K562 (cell line): ENCODE results near the gene CMA1. TPM values are rescaled to one million over a fixed set of nuclear protein-coding genes. Genes with fewer than 3 reads are reported as not detected.

ENCODE experiments used
- ATAC-seq: fragments of 200-7000 bp; cut with Tn5 transposase; 3 replicates; pipeline ENCODE4 v1.9.1; 2020; ENCODE audit warnings: moderate library complexity
- BruUV-seq: library from RNA; stranded (reverse); fragments of 400-500 nt; replicated peaks from 2 replicates; lab custom pipeline; 2021; lab: Mats Ljungman, UMichigan
- CTCF ChIA-PET: fragments of 300-600 bp; formaldehyde crosslinking; extraction: SDS; loops from one replicate; lab custom pipeline; 2021; ENCODE audit warnings: low intra/inter-chr PET ratio; lab: Yijun Ruan, JAX
- POLR2A ChIA-PET: fragments of 300-600, 350-650 bp; sonication (Branson Sonifier 250); formaldehyde crosslinking; extraction: SDS; loops from one replicate; lab custom pipeline; 2021; ENCODE audit warnings: antibody characterized with exemption, inconsistent platforms; lab: Yijun Ruan, JAX
- DNase-seq, 4 experiments: peaks; one replicate each; pipeline versions ENCODE4 v3.0.0 to v3.0.0-alpha.2; 2011 to 2018; ENCODE audit warnings: low spot score in 3 of 4, mixed read lengths in 3 of 4; ENCODE audit errors: extremely low read depth in 1 of 4
- FAIRE-seq: peaks from 2 replicates; lab custom pipeline; 2011; peaks lifted over from hg19 to GRCh38; lab: Jason Lieb, UNC
- H2AFZ ChIP-seq: 2 replicates; pipeline ENCODE4 v1.6.0; 2011; ENCODE audit warnings: low read depth, low read length, control low read depth, inconsistent platforms
- H3K27ac ChIP-seq: fragments of 200-600 bp; 3 replicates; pipeline ENCODE4 v1.8.0; 2011; ENCODE audit warnings: low read depth, mild to moderate bottlenecking, control low read depth, inconsistent platforms, low read length, moderate library complexity, mixed read lengths; ENCODE audit errors: extremely low read depth
- H3K27me3 ChIP-seq, 2 experiments: fragments of 300-600 bp in 1 of 2; 2 replicates in 1 of 2; 3 replicates in 1 of 2; pipeline versions ENCODE4 v1.6.0 to v1.8.0; 2011; ENCODE audit warnings: inconsistent platforms in 2 of 2, low read length in 2 of 2, mild to moderate bottlenecking in 1 of 2, mixed read lengths in 1 of 2, moderate library complexity in 1 of 2; ENCODE audit not compliant: control insufficient read depth in 2 of 2, insufficient read depth in 2 of 2
- H3K36me3 ChIP-seq: fragments of 300-600 bp; 3 replicates; pipeline ENCODE4 v1.8.0; 2011; ENCODE audit warnings: mild to moderate bottlenecking, low read length, inconsistent platforms; ENCODE audit not compliant: control insufficient read depth, insufficient read depth
- H3K4me1 ChIP-seq, 2 experiments: fragments of 200-600 bp in 1 of 2; replicated peaks in 1 of 2; 2 replicates in 1 of 2; 3 replicates in 1 of 2; pipeline versions ENCODE4 v1.5.1 to v1.8.0; 2011; ENCODE audit warnings: inconsistent platforms in 2 of 2, low read length in 2 of 2, mild to moderate bottlenecking in 1 of 2, mixed read lengths in 1 of 2, moderate library complexity in 1 of 2; ENCODE audit not compliant: control insufficient read depth in 2 of 2, insufficient read depth in 2 of 2
- H3K4me2 ChIP-seq: 2 replicates; pipeline ENCODE4 v1.6.1; 2011; ENCODE audit warnings: low read length, control low read depth, inconsistent platforms, mixed read lengths; ENCODE audit not compliant: insufficient read depth
- H3K4me3 ChIP-seq: fragments of 200-600 bp; sonication (generic), shearing (Covaris generic); 2 replicates; pipeline ENCODE4 v1.5.1; 2016; ENCODE audit warnings: control low read depth, inconsistent platforms
- H3K79me2 ChIP-seq: fragments of 200-600 bp; 3 replicates; pipeline ENCODE4 v1.8.0; 2011; ENCODE audit warnings: low read length, inconsistent platforms; ENCODE audit not compliant: control insufficient read depth, insufficient read depth
- H3K9ac ChIP-seq, 2 experiments: 2 replicates each; pipeline versions ENCODE4 v1.6.0 to v1.6.1; 2011; ENCODE audit warnings: low read depth in 2 of 2, low read length in 2 of 2, control low read depth in 1 of 2, inconsistent platforms in 1 of 2, mild to moderate bottlenecking in 1 of 2, mixed read lengths in 1 of 2; ENCODE audit not compliant: insufficient read depth in 1 of 2
- H3K9me1 ChIP-seq: one replicate; pipeline ENCODE4 v1.6.0; 2011; ENCODE audit warnings: inconsistent platforms, mild to moderate bottlenecking, low read length, moderate library complexity; ENCODE audit not compliant: control insufficient read depth, insufficient read depth
- H3K9me3 ChIP-seq: replicated peaks from 2 replicates; pipeline ENCODE4 v1.5.1; 2011; ENCODE audit warnings: low read depth, low read length, inconsistent platforms; ENCODE audit not compliant: control insufficient read depth, insufficient read depth
- H4K20me1 ChIP-seq: replicated peaks from 2 replicates; pipeline ENCODE4 v1.6.1; 2011; ENCODE audit warnings: low read length, inconsistent platforms, mixed read lengths; ENCODE audit not compliant: control insufficient read depth, insufficient read depth
- C11orf30 ChIP-seq: fragments of 450-650 bp; IDR thresholded peaks from 2 replicates; pipeline ENCODE4 v1.6.1; 2016; ENCODE audit warnings: low read depth, mild to moderate bottlenecking
- CHD2 ChIP-seq: IDR thresholded peaks from 2 replicates; pipeline ENCODE4 v1.6.1; 2011; ENCODE audit warnings: low read depth, low read length
- ELF1 ChIP-seq: fragments of 200-800 bp; sonication (Bioruptor generic); IDR thresholded peaks from 2 replicates; pipeline ENCODE4 v1.6.1; 2016; ENCODE audit warnings: missing genetic modification characterization, missing compliant biosample characterization
- HNRNPUL1 ChIP-seq: fragments of 200-400 bp; formaldehyde crosslinking; IDR thresholded peaks from 2 replicates; pipeline ENCODE4 v1.6.1; 2017; ENCODE audit warnings: low read length
- JUND ChIP-seq, 2 experiments: IDR thresholded peaks; 2 replicates in 1 of 2; 3 replicates in 1 of 2; pipeline ENCODE4 v1.6.1; 2011; ENCODE audit warnings: borderline replicate concordance in 2 of 2, low read depth in 2 of 2, low read length in 2 of 2, improper control_type of control experiment in 1 of 2, missing biosample characterization in 1 of 2, missing genetic modification characterization in 1 of 2, missing genetic modification reagents in 1 of 2
- MEF2A ChIP-seq: IDR thresholded peaks from 2 replicates; pipeline ENCODE4 v1.6.1; 2011; ENCODE audit warnings: low read depth, mild to moderate bottlenecking, low read length, moderate library complexity; ENCODE audit not compliant: control insufficient read depth
- MYC ChIP-seq, 2 experiments: fragments of 250-450 bp in 1 of 2; sonication (Bioruptor Pico) in 1 of 2; IDR thresholded peaks; 2 replicates each; pipeline versions ENCODE4 v1.5.1 to v1.6.1; 2012 to 2021; ENCODE audit warnings: low read depth in 2 of 2, borderline replicate concordance in 1 of 2, improper control_type of control experiment in 1 of 2, low read length in 1 of 2, mild to moderate bottlenecking in 1 of 2, moderate library complexity in 1 of 2
- RBM34 ChIP-seq: fragments of 200-400 bp; formaldehyde crosslinking; IDR thresholded peaks from 2 replicates; pipeline ENCODE4 v1.6.1; 2018; ENCODE audit warnings: low read length, borderline replicate concordance; ENCODE audit not compliant: insufficient read depth
- RUNX1 ChIP-seq: sonication (generic); IDR thresholded peaks from 2 replicates; pipeline ENCODE4 v1.6.1; 2016; ENCODE audit warnings: antibody characterized with exemption, low read depth
- SMARCB1 ChIP-seq: IDR thresholded peaks from 2 replicates; pipeline ENCODE4 v1.6.1; 2011; ENCODE audit warnings: improper control_type of control experiment, low read depth; ENCODE audit not compliant: insufficient read length
- ZNF561 ChIP-seq: fragments of 450-650 bp; formaldehyde crosslinking; conservative IDR thresholded peaks from 2 replicates; pipeline ENCODE4 v1.4.0; 2020; ENCODE audit warnings: mild to moderate bottlenecking, moderate library complexity
- ZNF830 ChIP-seq: fragments of 250-450 bp; sonication (Bioruptor Pico); IDR thresholded peaks from 2 replicates; pipeline ENCODE4 v1.5.0; 2021; ENCODE audit warnings: mild to moderate bottlenecking
- WGBS: fragments of 100-300 bp; shearing (Covaris generic); methylation state at CpG from one replicate; pipeline ENCODE4 v1.1.6; 2016; ENCODE audit warnings: low coverage, mixed read lengths; ENCODE audit not compliant: insufficient coverage; ENCODE audit errors: missing lambda C conversion rate; 5-methylcytosine and 5-hydroxymethylcytosine counted together
- in situ Hi-C: fragments of 300-500 bp; cut with MboI; formaldehyde crosslinking; loops from 4 replicates; pipeline ENCODE4 v1.15.0; 2018; ENCODE audit warnings: inconsistent platforms, mixed read lengths
- intact Hi-C: fragments of 100-400 bp; cut with micrococcal nuclease; formaldehyde crosslinking; loops from 2 replicates; pipeline ENCODE4 v1.14.2; 2022
- polyA plus RNA-seq, 8 experiments: library from polyadenylated mRNA; depleted of rRNA in 4 of 8; stranded (reverse) in 5 of 8; unstranded in 3 of 8; fragments of >200 nt; fragmentation: Nextera tagmentation in 2 of 8; fragmentation: Illumina TruSeq in 1 of 8; extraction: Ambion mirVana in 2 of 8; extraction: Trizol in 1 of 8; gene quantifications; 2 replicates each; pipeline versions ENCODE4 v1.2.1 to v1.2.3, GENCODE V29; 2011 to 2014; ENCODE audit warnings: inconsistent platforms in 1 of 8, missing spikeins in 1 of 8
- total RNA-seq, 7 experiments: library from RNA; depleted of rRNA in 6 of 7; stranded (reverse); fragments of >200 nt in 6 of 7; fragmentation: Illumina TruSeq in 2 of 7; extraction: Trizol in 2 of 7; gene quantifications; 2 replicates each; pipeline versions ENCODE4 v1.2.1 to v1.2.3, GENCODE V29; 2011 to 2021; ENCODE audit warnings: low replicate concordance in 1 of 7
- TF ChIP-seq, protein P1 (sequence below): conservative IDR thresholded peaks from 2 replicates; pipeline ENCODE4 v1.6.1; 2011; ENCODE audit warnings: low read depth, mild to moderate bottlenecking, low read length; ENCODE audit not compliant: control insufficient read depth
- TF ChIP-seq, protein P2 (sequence below): fragments of 450-650 bp; formaldehyde crosslinking; IDR thresholded peaks from 2 replicates; pipeline ENCODE4 v1.4.0; 2022; ENCODE audit warnings: missing genetic modification characterization
- TF ChIP-seq, protein P3 (sequence below), 2 experiments: fragments of 450-650 bp; IDR thresholded peaks; 2 replicates each; pipeline ENCODE4 v1.6.1; 2018; ENCODE audit warnings: mild to moderate bottlenecking in 2 of 2, low read depth in 1 of 2; ENCODE audit not compliant: partially characterized antibody in 2 of 2

CMA1 gene
- total and polyA plus RNA-seq, 9 of the 15 experiments (the other 6 are each of a cell fraction or from before 2014, with no cell fraction given): not detected

DNA sequence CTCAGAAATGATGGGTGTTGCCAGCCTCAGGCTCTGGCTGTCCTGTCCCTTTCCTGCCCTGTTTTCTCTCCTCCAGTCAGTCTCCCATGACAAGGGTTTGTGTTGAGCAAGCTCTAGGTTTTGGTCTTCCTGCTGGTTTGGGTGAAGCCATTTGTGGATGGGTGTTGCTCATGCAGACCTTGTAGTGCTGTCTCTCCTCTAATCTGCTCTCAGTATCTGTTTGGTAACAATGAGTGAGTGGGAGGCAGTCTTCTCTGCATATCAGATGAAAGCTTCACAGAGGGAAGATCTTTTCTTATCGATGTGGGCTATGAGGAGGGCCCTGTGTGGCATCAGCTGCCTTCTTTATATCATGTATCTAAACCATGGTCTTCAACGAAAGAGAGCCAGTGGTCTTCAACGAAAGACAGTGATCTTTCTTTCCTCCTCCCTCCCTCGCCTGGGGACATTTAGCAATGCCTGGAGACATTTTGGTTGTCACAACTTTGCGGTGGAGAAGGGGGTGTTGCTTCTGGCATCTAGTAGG, 3.6 kb downstream of the CMA1 start:
- no peak overlapping the region for H3K27ac ChIP-seq
- no peak overlapping the region for H3K4me2 ChIP-seq
- intact Hi-C loops: no loop called here
- ChIA-PET POLR2A (no interaction called here), CTCF (no interaction called here)
- DNase-seq (no peak), ATAC-seq (no peak), FAIRE-seq (no peak)
- in situ Hi-C loops: no loop called here
- 3% methylated on average over 5 of the region's 5 CpGs for WGBS
- H3K9ac ChIP-seq: no peak overlapping the region
- H3K4me1 ChIP-seq: no peaks in the 10 kb centered on the region
- H3K27me3 ChIP-seq: no peaks in the 10 kb centered on the region
- BruUV-seq: no TSS peak
- H3K79me2 ChIP-seq: no peaks in the 10 kb centered on the region
- no peak overlapping the region for H2AFZ ChIP-seq
- no peaks in the 10 kb centered on the region for H3K36me3 ChIP-seq
- TF ChIP-seq RBM34 (no peak), ZNF561 (CRISPR knock-in tag) (no peak), C11orf30 (no peak), HNRNPUL1 (no peak), CHD2 (no peak), RUNX1 (no peak), MEF2A (no peak), MYC (IDR thresholded peaks at IDR 0.05; ENCODE audit: low read depth, low read length) (no peak), MYC (CRISPR knock-in tag; IDR thresholded peaks at IDR 0.05; ENCODE audit: borderline replicate concordance, low read depth) (no peak), SMARCB1 (no peak), ELF1 (tag) (no peak), ZNF830 (CRISPR knock-in tag) (no peak), JUND (IDR thresholded peaks at IDR 0.05; ENCODE audit: borderline replicate concordance, low read depth, low read length) (no peak), JUND (tag; IDR thresholded peaks at IDR 0.05; ENCODE audit: borderline replicate concordance, low read depth, low read length) (no peak)
- TF ChIP-seq, protein P1, sequence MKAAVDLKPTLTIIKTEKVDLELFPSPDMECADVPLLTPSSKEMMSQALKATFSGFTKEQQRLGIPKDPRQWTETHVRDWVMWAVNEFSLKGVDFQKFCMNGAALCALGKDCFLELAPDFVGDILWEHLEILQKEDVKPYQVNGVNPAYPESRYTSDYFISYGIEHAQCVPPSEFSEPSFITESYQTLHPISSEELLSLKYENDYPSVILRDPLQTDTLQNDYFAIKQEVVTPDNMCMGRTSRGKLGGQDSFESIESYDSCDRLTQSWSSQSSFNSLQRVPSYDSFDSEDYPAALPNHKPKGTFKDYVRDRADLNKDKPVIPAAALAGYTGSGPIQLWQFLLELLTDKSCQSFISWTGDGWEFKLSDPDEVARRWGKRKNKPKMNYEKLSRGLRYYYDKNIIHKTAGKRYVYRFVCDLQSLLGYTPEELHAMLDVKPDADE: no peak
- TF ChIP-seq, protein P2, sequence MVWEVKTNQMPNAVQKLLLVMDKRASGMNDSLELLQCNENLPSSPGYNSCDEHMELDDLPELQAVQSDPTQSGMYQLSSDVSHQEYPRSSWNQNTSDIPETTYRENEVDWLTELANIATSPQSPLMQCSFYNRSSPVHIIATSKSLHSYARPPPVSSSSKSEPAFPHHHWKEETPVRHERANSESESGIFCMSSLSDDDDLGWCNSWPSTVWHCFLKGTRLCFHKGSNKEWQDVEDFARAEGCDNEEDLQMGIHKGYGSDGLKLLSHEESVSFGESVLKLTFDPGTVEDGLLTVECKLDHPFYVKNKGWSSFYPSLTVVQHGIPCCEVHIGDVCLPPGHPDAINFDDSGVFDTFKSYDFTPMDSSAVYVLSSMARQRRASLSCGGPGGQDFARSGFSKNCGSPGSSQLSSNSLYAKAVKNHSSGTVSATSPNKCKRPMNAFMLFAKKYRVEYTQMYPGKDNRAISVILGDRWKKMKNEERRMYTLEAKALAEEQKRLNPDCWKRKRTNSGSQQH (CRISPR knock-in tag): no peak
- TF ChIP-seq, protein P3, sequence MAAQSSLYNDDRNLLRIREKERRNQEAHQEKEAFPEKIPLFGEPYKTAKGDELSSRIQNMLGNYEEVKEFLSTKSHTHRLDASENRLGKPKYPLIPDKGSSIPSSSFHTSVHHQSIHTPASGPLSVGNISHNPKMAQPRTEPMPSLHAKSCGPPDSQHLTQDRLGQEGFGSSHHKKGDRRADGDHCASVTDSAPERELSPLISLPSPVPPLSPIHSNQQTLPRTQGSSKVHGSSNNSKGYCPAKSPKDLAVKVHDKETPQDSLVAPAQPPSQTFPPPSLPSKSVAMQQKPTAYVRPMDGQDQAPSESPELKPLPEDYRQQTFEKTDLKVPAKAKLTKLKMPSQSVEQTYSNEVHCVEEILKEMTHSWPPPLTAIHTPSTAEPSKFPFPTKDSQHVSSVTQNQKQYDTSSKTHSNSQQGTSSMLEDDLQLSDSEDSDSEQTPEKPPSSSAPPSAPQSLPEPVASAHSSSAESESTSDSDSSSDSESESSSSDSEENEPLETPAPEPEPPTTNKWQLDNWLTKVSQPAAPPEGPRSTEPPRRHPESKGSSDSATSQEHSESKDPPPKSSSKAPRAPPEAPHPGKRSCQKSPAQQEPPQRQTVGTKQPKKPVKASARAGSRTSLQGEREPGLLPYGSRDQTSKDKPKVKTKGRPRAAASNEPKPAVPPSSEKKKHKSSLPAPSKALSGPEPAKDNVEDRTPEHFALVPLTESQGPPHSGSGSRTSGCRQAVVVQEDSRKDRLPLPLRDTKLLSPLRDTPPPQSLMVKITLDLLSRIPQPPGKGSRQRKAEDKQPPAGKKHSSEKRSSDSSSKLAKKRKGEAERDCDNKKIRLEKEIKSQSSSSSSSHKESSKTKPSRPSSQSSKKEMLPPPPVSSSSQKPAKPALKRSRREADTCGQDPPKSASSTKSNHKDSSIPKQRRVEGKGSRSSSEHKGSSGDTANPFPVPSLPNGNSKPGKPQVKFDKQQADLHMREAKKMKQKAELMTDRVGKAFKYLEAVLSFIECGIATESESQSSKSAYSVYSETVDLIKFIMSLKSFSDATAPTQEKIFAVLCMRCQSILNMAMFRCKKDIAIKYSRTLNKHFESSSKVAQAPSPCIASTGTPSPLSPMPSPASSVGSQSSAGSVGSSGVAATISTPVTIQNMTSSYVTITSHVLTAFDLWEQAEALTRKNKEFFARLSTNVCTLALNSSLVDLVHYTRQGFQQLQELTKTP (IDR thresholded peaks at IDR 0.05; ENCODE audit: low read depth in 1 of 2, partially characterized antibody in 2 of 2): no peak
- no peaks in the 10 kb centered on the region for H4K20me1 ChIP-seq
- no peaks in the 10 kb centered on the region for H3K9me1 ChIP-seq
- H3K9me3 ChIP-seq: no peaks in the 10 kb centered on the region
- H3K4me3 ChIP-seq: no peak overlapping the region
